Upper lobe of right lung (tissue), 1 donor: ENCODE results near the gene ANKS1B. TPM values are rescaled to one million over a fixed set of nuclear protein-coding genes. Genes with fewer than 3 reads are reported as not detected.
A peak's percentile ranks its signal among the peaks of the same experiment; 100 is the strongest.

Experiments
- ATAC-seq: fragments of 200-7000 bp; cut with Tn5 transposase; one replicate; pipeline ENCODE4 v1.9.1; 2020; ENCODE audit warnings: mild to moderate bottlenecking, moderate library complexity
- DNase-seq: peaks from one replicate; pipeline ENCODE4 v3.0.0-alpha.2; 2020
- H3K27ac ChIP-seq: fragments of 200-600 bp; one replicate; pipeline ENCODE4 v1.8.0; 2022
- H3K27me3 ChIP-seq: fragments of 200-600 bp; one replicate; pipeline ENCODE4 v1.8.0; 2022; ENCODE audit warnings: mild to moderate bottlenecking
- H3K36me3 ChIP-seq: fragments of 200-600 bp; one replicate; pipeline ENCODE4 v1.8.0; 2022
- H3K4me1 ChIP-seq: fragments of 200-600 bp; one replicate; pipeline ENCODE4 v1.8.0; 2022
- H3K4me3 ChIP-seq: fragments of 200-600 bp; one replicate; pipeline ENCODE4 v1.8.0; 2022; ENCODE audit warnings: mild to moderate bottlenecking
- H3K9me3 ChIP-seq: fragments of 200-600 bp; one replicate; pipeline ENCODE4 v1.8.0; 2022
- intact Hi-C: fragments of 100-400 bp; cut with DNase I; formaldehyde crosslinking; loops from one replicate; pipeline ENCODE4 v1.11.0; 2022
- total RNA-seq: library from RNA; stranded (reverse); fragmentation: NEBNext Ultra II Directional; extraction: Animal tissue kit (Norgen Biotek cat#: 25700); gene quantifications from one replicate; pipeline ENCODE4 v1.2.1, GENCODE V29; 2021
- TF ChIP-seq, protein P1 (sequence below): fragments of 200-600 bp; IDR thresholded peaks from one replicate; pipeline ENCODE4 v1.8.0; 2022; ENCODE audit warnings: antibody characterized with exemption
- donor health status: DM: no; HTN: yes; CAD: no; lungs with severe emphysema.

Gene ANKS1B
- total RNA-seq, 1 donor from 2014 or later = 5.3 TPM

DNA sequence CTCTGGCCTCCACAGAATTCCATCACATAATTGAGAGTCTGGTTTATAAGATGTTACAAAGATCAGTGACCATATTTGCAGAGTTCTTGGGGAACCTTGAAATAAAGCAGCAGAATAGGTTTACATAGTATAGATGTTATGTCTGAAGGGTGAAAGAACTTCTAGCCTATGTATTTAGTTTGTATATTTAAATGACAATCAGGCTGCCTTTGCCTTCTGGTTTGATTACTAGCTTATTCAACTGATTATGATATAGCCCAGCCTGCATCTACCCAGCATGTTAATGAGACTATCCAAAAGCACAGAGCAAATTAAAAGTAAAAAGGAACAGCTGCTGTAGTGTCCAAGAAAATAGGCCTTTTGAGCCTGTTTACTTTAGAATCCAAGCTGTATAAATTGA is 1254.3 kb downstream of the ANKS1B start:
- ATAC-seq (no peak), DNase-seq (no peak)
- Histone ChIP-seq H3K4me3 (no peak overlapping the region), H3K27ac (no peak overlapping the region), H3K4me1 (no peaks in the 10 kb centered on the region), H3K9me3 (no peaks in the 10 kb centered on the region), H3K27me3 (no peaks in the 10 kb centered on the region), H3K36me3 (peaks cover 89% of the 10 kb centered on the region)
- TF ChIP-seq, protein P1, sequence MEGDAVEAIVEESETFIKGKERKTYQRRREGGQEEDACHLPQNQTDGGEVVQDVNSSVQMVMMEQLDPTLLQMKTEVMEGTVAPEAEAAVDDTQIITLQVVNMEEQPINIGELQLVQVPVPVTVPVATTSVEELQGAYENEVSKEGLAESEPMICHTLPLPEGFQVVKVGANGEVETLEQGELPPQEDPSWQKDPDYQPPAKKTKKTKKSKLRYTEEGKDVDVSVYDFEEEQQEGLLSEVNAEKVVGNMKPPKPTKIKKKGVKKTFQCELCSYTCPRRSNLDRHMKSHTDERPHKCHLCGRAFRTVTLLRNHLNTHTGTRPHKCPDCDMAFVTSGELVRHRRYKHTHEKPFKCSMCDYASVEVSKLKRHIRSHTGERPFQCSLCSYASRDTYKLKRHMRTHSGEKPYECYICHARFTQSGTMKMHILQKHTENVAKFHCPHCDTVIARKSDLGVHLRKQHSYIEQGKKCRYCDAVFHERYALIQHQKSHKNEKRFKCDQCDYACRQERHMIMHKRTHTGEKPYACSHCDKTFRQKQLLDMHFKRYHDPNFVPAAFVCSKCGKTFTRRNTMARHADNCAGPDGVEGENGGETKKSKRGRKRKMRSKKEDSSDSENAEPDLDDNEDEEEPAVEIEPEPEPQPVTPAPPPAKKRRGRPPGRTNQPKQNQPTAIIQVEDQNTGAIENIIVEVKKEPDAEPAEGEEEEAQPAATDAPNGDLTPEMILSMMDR = no peak
- intact Hi-C loops = no loop called here

DNA sequence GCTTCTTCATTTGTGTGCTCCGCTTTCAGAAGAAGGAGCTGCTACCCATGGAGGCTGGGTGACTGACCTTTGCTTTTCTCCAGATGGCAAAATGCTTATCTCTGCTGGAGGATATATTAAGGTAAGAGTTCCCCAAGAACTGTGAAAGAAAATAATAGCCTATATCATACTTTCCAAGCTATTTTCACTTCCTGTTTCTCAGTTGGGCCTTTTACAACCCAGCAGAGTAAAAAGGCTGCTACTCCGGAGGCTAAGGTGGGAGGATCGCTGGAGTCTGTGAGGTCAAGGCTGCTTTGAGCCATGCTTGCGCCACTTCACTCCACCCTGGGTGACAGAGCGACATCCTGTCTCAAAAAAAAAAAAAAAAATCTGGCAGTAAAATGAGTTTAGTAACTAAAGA is 1257.5 kb downstream of the ANKS1B start:
- ATAC-seq (no peak), DNase-seq (no peak)
- H3K4me1 ChIP-seq = no peaks in the 10 kb centered on the region
- no peak overlapping the region for H3K27ac ChIP-seq
- no peaks in the 10 kb centered on the region for H3K9me3 ChIP-seq
- intact Hi-C loops = no loop called here
- H3K27me3 ChIP-seq = no peaks in the 10 kb centered on the region
- TF ChIP-seq, protein P1 = no peak
- H3K36me3 ChIP-seq = peaks cover 93% of the 10 kb centered on the region
- H3K4me3 ChIP-seq = no peak overlapping the region

DNA sequence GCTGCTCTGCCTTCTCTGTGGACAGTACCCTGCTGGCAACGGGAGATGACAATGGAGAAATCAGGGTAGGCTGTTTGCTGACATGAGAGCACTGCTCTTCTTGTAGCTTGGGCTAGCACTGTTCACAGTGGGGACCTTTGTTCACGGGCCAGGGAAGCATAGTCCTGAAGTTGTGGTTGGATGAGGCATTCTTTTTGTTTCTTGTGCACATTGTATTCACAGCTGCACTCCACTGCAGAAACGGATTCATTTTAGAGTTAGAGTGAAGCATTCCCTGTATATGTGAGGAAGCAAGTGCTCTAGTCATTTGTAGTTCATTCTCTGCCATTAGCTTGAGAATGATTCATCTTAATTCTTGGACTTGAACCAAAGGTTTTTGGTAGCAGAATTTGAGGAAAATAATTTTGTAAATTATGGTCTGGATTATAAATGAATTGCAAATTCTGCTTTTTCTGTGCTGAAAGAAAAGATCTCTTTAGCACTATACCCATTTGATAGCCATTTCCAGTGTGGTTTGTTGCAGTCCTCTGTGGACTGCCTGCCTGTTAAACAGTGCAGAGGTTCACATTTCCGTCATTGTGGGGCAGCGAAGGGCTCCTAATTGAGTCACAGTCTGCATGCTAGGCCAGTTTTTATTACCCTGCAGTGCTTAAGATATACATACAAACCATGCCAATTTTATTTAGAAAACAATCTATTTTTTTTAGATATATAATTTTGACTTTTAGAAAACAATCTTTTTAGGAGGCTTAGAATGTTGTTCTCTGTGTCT is 1259.1 kb downstream of the ANKS1B start:
- no peak for ATAC-seq
- intact Hi-C loops = no loop called here
- H3K9me3 ChIP-seq = no peaks in the 10 kb centered on the region

DNA sequence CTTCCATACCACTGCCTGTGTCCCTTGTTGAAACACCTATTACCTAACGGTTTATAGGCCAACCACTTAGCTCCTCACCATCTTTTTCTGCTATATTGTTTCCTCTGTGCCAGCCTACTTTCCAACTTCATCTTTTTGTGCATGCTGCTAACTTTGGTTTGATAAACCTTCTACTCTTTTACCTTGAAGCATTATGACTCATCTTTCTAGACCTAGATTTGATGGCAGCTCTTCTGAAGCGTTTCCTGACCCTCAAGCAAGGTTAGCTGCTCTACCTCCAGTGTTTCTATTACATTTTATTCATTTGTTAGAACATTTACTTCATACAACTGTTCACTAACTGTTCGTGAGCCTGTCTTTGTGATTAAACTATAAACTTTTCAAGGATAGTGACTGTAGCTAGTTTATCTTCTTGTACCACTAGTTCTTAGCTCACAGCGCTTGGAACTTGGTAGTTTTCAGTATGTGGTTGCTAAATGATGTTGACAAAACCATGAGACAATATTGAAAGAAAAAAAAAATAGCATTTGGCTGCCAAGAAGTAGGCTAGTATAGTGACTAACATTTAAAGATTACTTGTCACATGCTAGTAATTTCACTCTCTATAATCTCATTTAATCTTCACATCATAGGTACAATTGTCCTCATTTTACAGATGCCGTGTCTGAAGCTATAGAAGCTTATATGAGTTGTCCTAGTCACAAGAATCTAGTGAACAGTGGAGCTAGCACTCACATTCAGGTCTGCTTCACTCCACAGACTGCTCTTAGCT is 1260.2 kb downstream of the ANKS1B start:
- Histone ChIP-seq H3K27ac (no peak overlapping the region), H3K36me3 (peaks cover 77% of the 10 kb centered on the region), H3K27me3 (no peaks in the 10 kb centered on the region), H3K9me3 (no peaks in the 10 kb centered on the region), H3K4me1 (no peaks in the 10 kb centered on the region), H3K4me3 (no peak overlapping the region)
- TF ChIP-seq, protein P1 = no peak
- DNase-seq (no peak), ATAC-seq (no peak)
- intact Hi-C loops = no loop called here

More for the DNA sequence above, 1259.1 kb downstream of the ANKS1B start:
- no peak overlapping the region for H3K4me3 ChIP-seq
- H3K36me3 ChIP-seq = peaks cover 88% of the 10 kb centered on the region
- H3K27ac ChIP-seq = no peak overlapping the region
- H3K27me3 ChIP-seq = no peaks in the 10 kb centered on the region
- no peaks in the 10 kb centered on the region for H3K4me1 ChIP-seq
- no peak for DNase-seq
- TF ChIP-seq, protein P1 = peak; percentile 22

DNA sequence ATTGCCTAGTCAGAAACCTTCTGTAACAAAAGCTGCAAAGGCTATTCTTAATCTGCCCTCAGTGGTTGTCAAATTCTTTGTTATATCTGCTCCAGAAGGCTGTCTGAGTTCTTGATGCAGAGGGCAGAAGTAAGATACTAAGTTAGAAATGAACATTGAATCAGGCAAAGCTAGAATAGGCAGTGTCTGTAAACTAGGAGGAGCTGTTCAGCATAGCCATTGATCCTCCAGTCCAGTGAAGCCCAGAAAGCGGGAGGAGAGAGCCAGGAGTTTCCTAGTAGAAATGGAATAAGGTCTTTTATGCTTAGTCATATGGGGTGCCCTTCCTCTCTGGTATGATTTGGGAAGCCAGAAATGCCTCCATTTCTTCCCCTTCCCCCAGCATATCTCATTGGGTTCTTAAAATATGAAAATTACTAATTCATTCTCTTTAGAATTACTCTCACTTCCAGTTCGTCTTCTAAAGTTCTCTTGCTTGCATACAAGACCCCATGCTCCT is 1263.5 kb downstream of the ANKS1B start:
- Histone ChIP-seq H3K9me3 (no peaks in the 10 kb centered on the region), H3K27me3 (no peaks in the 10 kb centered on the region), H3K4me3 (no peak overlapping the region), H3K27ac (no peak overlapping the region), H3K4me1 (no peaks in the 10 kb centered on the region), H3K36me3 (peaks cover 57% of the 10 kb centered on the region)
- TF ChIP-seq, protein P1 = no peak
- intact Hi-C loops = no loop called here
- no peak for DNase-seq
- no peak for ATAC-seq
